GM12878 (cell line): ENCODE measurements around the gene RHBDD1. TPM values are rescaled to one million over a fixed set of nuclear protein-coding genes. Genes with fewer than 3 reads are reported as not detected.
A peak's percentile ranks its signal among the peaks of the same experiment; 100 is the strongest.

ENCODE experiments used
- BMI1 ChIP-seq: fragments of 450-650 bp; IDR thresholded peaks from 2 replicates; pipeline ENCODE4 v1.6.1; 2016; ENCODE audit warnings: mild to moderate bottlenecking, moderate library complexity, borderline replicate concordance
- CBFB ChIP-seq: IDR thresholded peaks from 2 replicates; pipeline ENCODE4 v1.6.1; 2016; ENCODE audit warnings: antibody characterized with exemption, low read depth
- EP300 ChIP-seq, 2 experiments: fragments of 150-350 bp in 1 of 2; IDR thresholded peaks; 2 replicates each; pipeline ENCODE4 v1.6.1; 2011 to 2012; ENCODE audit warnings: low read depth in 2 of 2, low read length in 2 of 2, borderline replicate concordance in 1 of 2, improper control_type of control experiment in 1 of 2, inconsistent platforms in 1 of 2; ENCODE audit not compliant: control insufficient read depth in 1 of 2
- ETV6 ChIP-seq, 2 experiments: fragments of 450-650 bp in 1 of 2; IDR thresholded peaks in 1 of 2; conservative IDR thresholded peaks in 1 of 2; 2 replicates each; pipeline ENCODE4 v1.6.1; 2014; ENCODE audit warnings: antibody characterized with exemption in 1 of 2, borderline replicate concordance in 1 of 2, low read depth in 1 of 2, mild to moderate bottlenecking in 1 of 2, moderate library complexity in 1 of 2
- IRF4 ChIP-seq: IDR thresholded peaks from 2 replicates; pipeline ENCODE4 v1.6.1; 2011; ENCODE audit warnings: low read depth, low read length
- MTA3 ChIP-seq: IDR thresholded peaks from 2 replicates; pipeline ENCODE4 v1.6.1; 2012; ENCODE audit warnings: low read length, inconsistent platforms, borderline replicate concordance
- ZBED1 ChIP-seq: IDR thresholded peaks from 2 replicates; pipeline ENCODE4 v1.6.1; 2016; ENCODE audit warnings: borderline replicate concordance
- polyA plus RNA-seq, 11 experiments: library from polyadenylated mRNA; depleted of rRNA in 4 of 11; unstranded in 6 of 11; stranded (reverse) in 5 of 11; fragments of >200 nt; fragmentation: Nextera tagmentation in 4 of 11; fragmentation: Illumina TruSeq in 1 of 11; extraction: Ambion mirVana in 4 of 11; extraction: Trizol in 1 of 11; gene quantifications; 1 replicate in 1 of 11; 2 replicates in 10 of 11; pipeline versions ENCODE4 v1.2.1 to v1.2.3, GENCODE V29; 2011 to 2016; ENCODE audit warnings: inconsistent platforms in 2 of 11, missing spikeins in 2 of 11, low read depth in 1 of 11
- total RNA-seq, 4 experiments: library from RNA; depleted of rRNA in 3 of 4; stranded (reverse); fragments of >200 nt in 3 of 4; fragmentation: Illumina TruSeq in 1 of 4; extraction: Trizol in 1 of 4; gene quantifications; 2 replicates each; pipeline versions ENCODE4 v1.2.1 to v1.2.3, GENCODE V29; 2013 to 2021
- TF ChIP-seq, protein P1 (sequence below): fragments of 450-650 bp; IDR thresholded peaks from 2 replicates; pipeline ENCODE4 v1.6.1; 2017; ENCODE audit warnings: mild to moderate bottlenecking, low read depth, inconsistent platforms; ENCODE audit not compliant: poor library complexity, severe bottlenecking
- TF ChIP-seq, protein P2 (sequence below): IDR thresholded peaks from 2 replicates; pipeline ENCODE4 v1.6.1; 2011; ENCODE audit warnings: low read depth, low read length, improper control_type of control experiment, borderline replicate concordance
- TF ChIP-seq, protein P3 (sequence below): fragments of 450-650 bp; formaldehyde crosslinking; IDR thresholded peaks from 2 replicates; pipeline ENCODE4 v1.5.0; 2022; ENCODE audit warnings: mild to moderate bottlenecking, missing genetic modification characterization

Gene RHBDD1
- total and polyA plus RNA-seq, 10 of the 15 experiments (the other 5 are each of a cell fraction or from before 2014, with no cell fraction given), result 7.1 to 36.4 (median 14.7) TPM

DNA sequence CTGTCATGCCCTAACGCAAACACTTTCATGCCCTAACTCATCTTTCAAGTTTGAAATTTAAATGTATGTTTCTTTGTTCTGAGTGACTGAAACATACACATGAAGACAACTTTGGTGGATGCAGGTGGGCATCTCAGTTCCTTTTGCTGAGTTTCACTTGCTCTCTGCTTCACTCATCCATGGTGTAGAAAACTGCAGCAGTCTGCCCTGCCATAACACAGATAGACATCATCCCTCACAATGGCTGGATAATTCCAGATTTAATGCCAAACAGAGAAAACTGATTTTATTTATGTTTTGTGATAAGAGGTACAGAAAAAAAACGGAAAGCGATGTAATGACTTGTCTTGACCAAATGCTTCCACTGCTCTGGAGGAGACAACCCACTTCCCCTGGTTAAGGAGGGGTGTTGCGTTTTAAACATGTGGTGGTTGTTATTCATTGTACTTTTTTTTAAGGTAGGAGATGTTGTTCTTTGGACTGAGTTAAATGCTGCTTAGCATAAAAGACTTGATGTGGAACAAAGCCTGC lies 70.4 kb downstream of the RHBDD1 start (continued):
- peak in 1 of 2 experiments; percentile 59; a peak in 1 of 4 replicates for TF ChIP-seq ETV6 (conservative IDR thresholded peaks at IDR 0.05 in 1 of 2, IDR thresholded peaks at IDR 0.05 in 1 of 2; ENCODE audit: borderline replicate concordance in 1 of 2, low read depth in 1 of 2)
- TF ChIP-seq EP300 (IDR thresholded peaks at IDR 0.05; ENCODE audit: borderline replicate concordance in 1 of 2, control insufficient read depth in 1 of 2, low read depth in 2 of 2, low read length in 2 of 2), result 0 out of 4 replicates have a peak, but pooled peaks of 1 of the 2 experiments have one; percentile 25
- peak; percentile 82 for TF ChIP-seq IRF4
- peak; percentile 86; the same call in 1 of the 2 replicates for TF ChIP-seq MTA3
- TF ChIP-seq, protein P1, sequence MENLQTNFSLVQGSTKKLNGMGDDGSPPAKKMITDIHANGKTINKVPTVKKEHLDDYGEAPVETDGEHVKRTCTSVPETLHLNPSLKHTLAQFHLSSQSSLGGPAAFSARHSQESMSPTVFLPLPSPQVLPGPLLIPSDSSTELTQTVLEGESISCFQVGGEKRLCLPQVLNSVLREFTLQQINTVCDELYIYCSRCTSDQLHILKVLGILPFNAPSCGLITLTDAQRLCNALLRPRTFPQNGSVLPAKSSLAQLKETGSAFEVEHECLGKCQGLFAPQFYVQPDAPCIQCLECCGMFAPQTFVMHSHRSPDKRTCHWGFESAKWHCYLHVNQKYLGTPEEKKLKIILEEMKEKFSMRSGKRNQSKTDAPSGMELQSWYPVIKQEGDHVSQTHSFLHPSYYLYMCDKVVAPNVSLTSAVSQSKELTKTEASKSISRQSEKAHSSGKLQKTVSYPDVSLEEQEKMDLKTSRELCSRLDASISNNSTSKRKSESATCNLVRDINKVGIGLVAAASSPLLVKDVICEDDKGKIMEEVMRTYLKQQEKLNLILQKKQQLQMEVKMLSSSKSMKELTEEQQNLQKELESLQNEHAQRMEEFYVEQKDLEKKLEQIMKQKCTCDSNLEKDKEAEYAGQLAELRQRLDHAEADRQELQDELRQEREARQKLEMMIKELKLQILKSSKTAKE, result peak; percentile 31
- TF ChIP-seq, protein P2, sequence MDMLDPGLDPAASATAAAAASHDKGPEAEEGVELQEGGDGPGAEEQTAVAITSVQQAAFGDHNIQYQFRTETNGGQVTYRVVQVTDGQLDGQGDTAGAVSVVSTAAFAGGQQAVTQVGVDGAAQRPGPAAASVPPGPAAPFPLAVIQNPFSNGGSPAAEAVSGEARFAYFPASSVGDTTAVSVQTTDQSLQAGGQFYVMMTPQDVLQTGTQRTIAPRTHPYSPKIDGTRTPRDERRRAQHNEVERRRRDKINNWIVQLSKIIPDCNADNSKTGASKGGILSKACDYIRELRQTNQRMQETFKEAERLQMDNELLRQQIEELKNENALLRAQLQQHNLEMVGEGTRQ, result no peak
- TF ChIP-seq, protein P3, sequence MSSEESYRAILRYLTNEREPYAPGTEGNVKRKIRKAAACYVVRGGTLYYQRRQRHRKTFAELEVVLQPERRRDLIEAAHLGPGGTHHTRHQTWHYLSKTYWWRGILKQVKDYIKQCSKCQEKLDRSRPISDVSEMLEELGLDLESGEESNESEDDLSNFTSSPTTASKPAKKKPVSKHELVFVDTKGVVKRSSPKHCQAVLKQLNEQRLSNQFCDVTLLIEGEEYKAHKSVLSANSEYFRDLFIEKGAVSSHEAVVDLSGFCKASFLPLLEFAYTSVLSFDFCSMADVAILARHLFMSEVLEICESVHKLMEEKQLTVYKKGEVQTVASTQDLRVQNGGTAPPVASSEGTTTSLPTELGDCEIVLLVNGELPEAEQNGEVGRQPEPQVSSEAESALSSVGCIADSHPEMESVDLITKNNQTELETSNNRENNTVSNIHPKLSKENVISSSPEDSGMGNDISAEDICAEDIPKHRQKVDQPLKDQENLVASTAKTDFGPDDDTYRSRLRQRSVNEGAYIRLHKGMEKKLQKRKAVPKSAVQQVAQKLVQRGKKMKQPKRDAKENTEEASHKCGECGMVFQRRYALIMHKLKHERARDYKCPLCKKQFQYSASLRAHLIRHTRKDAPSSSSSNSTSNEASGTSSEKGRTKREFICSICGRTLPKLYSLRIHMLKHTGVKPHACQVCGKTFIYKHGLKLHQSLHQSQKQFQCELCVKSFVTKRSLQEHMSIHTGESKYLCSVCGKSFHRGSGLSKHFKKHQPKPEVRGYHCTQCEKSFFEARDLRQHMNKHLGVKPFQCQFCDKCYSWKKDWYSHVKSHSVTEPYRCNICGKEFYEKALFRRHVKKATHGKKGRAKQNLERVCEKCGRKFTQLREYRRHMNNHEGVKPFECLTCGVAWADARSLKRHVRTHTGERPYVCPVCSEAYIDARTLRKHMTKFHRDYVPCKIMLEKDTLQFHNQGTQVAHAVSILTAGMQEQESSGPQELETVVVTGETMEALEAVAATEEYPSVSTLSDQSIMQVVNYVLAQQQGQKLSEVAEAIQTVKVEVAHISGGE (CRISPR knock-in tag), result no peak
- no peak for TF ChIP-seq BMI1
- peak; percentile 56; the same call in 1 of the 2 replicates for TF ChIP-seq CBFB
- TF ChIP-seq ZBED1, result peak; percentile 58; the same call in 1 of the 2 replicates
